GM19351 (cell line): ENCODE results near the gene CERS1.
A peak's percentile ranks its signal among the peaks of the same experiment; 100 is the strongest.

Source experiments
- ATAC-seq: cut with Tn5 transposase; IDR thresholded peaks from one replicate; pipeline ENCODE4 v1.9.1; 2021; ENCODE audit warnings: mild to moderate bottlenecking, moderate library complexity; ENCODE audit not compliant: unreplicated experiment

The CERS1 gene

GRCh38 chr19:18841400-18841799 lies 54.6 kb downstream of the CERS1 start:
- no peak for ATAC-seq

- ATAC-seq = no peak
Measured at GRCh38 chr19:18840288-18841267, 55.4 kb downstream of the CERS1 start.

DNA sequence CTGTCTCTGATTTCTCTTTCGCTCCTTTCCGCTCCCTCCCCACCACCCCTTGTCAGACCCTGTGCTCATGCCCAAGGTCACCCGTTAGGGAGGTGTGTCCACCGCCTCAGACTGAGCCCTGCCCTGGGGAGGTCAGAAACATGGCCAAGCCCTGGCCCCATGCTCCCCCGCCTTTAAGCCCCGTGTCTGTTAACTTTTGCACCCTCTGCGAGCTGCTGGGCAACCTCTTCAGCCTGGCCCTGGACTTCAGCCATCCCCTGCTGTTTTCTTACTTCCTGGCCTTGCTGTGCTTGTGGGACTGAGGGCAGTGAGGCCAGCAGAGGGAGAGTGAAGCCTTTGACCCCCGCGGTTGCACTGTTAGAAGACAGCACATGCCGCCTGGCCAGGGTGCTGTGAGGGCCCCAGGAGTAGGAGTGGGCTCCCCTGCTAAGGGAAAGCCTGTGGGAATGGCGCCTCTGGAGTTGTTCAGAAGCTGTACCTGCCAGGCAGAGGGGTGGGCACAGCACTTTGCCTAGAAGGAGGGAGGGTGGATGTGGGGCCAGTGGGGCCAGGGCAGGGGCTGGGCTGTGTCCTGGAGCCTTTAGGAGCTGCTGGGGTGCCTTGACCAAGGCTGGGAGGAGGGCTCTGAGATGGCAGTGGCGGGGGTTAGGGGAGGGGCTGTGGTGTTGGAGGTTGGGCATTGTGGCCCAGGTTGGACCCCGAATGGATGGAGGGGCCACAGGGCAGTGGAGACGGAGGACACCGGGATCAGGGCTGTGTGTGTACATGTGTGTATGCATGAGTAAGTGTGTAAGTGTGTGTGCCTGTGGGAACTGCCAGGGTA lies 56.3 kb downstream of the CERS1 start:
- ATAC-seq = no peak

DNA sequence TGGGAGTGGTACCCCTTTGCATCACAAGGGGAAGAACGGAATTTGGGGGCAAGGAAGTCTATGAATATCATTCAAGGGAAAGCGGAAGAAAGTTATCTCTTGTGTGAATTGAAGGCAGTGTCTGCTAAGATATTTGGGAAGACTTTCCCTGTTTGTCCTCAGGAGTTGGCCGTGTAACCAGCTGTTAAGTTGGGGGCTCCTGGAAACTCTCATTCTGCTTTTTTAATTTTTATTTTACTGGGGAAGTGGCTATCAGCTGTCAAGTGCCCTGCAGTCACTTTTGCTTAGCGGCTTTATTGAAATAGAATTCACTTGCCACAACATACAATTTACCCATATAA lies 61.3 kb downstream of the CERS1 start:
- ATAC-seq = no peak

- ATAC-seq = no peak
Measured at GRCh38 chr19:18833849-18834643, 61.9 kb downstream of the CERS1 start.

GRCh38 chr19:18833141-18833476 lies 62.8 kb downstream of the CERS1 start:
- no peak for ATAC-seq

GRCh38 chr19:18832306-18833140 lies 63.4 kb downstream of the CERS1 start:
- peak; percentile 22 for ATAC-seq

- peak; percentile 70 for ATAC-seq
Measured at GRCh38 chr19:18831524-18832305, 64.2 kb downstream of the CERS1 start, which contains the start of gene UPF1. TSS of gene UPF1 (plus strand) at chr19:18831959. CDS start at chr19:18832210, 251 bp downstream.

GRCh38 chr19:18830488-18830887 lies 65.5 kb downstream of the CERS1 start:
- ATAC-seq = no peak

GRCh38 chr19:18828786-18829185 lies 67.2 kb downstream of the CERS1 start:
- no peak for ATAC-seq
